GM12878 (cell line): ENCODE measurements around the gene ASGR1. TPM values are rescaled to one million over a fixed set of nuclear protein-coding genes. Genes with fewer than 3 reads are reported as not detected.
"Not testable (repeated sequence)": the region's sequence is repeated elsewhere in the genome, so short reads cannot be mapped to it uniquely, and the experiment has no call there.

Experiments
- ATAC-seq: fragments of 200-7000 bp; cut with Tn5 transposase; 3 replicates; pipeline ENCODE4 v1.9.1; 2020; ENCODE audit warnings: mild to moderate bottlenecking, moderate library complexity
- BruUV-seq: library from RNA; stranded (reverse); fragments of 400-500 nt; replicated peaks from 2 replicates; lab custom pipeline; 2021; lab: Mats Ljungman, UMichigan
- CTCF ChIA-PET: fragments of 300-600 bp; sonication (Branson Sonifier 250); formaldehyde crosslinking; extraction: SDS; loops from one replicate; lab custom pipeline; 2021; ENCODE audit warnings: inconsistent platforms; lab: Yijun Ruan, JAX
- POLR2A ChIA-PET: fragments of 350-600 bp; formaldehyde crosslinking; extraction: SDS; loops from one replicate; lab custom pipeline; 2021; ENCODE audit warnings: inconsistent platforms; lab: Charles Lee
- RAD21 ChIA-PET: fragments of 300-600 bp; sonication (Branson Sonifier 250); formaldehyde crosslinking; loops from one replicate; lab custom pipeline; 2023; ENCODE audit warnings: antibody characterized with exemption; ENCODE audit not compliant: unreplicated experiment; lab: Charles Lee
- SMC1A ChIA-PET: fragments of 300-600 bp; sonication (Branson Sonifier 250); formaldehyde crosslinking; loops from one replicate; lab custom pipeline; 2023; ENCODE audit not compliant: unreplicated experiment, uncharacterized antibody; lab: Charles Lee
- DNase-seq: peaks from one replicate; pipeline ENCODE4 v3.0.0-alpha.2; 2011; ENCODE audit warnings: low read depth, low spot score
- FAIRE-seq: peaks from 3 replicates; lab custom pipeline; 2011; peaks lifted over from hg19 to GRCh38; lab: Jason Lieb, UNC
- H2AFZ ChIP-seq: 2 replicates; pipeline ENCODE4 v1.6.0; 2011; ENCODE audit warnings: low read depth, low read length, control low read depth; ENCODE audit not compliant: control insufficient read depth
- H3K27ac ChIP-seq: 2 replicates; pipeline ENCODE4 v1.5.1; 2011; ENCODE audit warnings: control low read depth; ENCODE audit not compliant: control insufficient read depth, insufficient read depth
- H3K27me3 ChIP-seq, 2 experiments: replicated peaks in 1 of 2; 2 replicates each; pipeline versions ENCODE4 v1.6.0 to v1.6.1; 2011; ENCODE audit warnings: low read length in 1 of 2; ENCODE audit not compliant: control insufficient read depth in 2 of 2, insufficient read depth in 2 of 2
- H3K36me3 ChIP-seq, 2 experiments: 2 replicates each; pipeline ENCODE4 v1.5.1; 2011; ENCODE audit warnings: low read length in 1 of 2; ENCODE audit not compliant: control insufficient read depth in 2 of 2, insufficient read depth in 2 of 2
- H3K4me1 ChIP-seq: 2 replicates; pipeline ENCODE4 v1.6.1; 2011; ENCODE audit warnings: mild to moderate bottlenecking, low read length, moderate library complexity, mixed read lengths; ENCODE audit not compliant: control insufficient read depth, insufficient read depth
- H3K4me2 ChIP-seq: 2 replicates; pipeline ENCODE4 v1.6.0; 2011; ENCODE audit warnings: control low read depth; ENCODE audit not compliant: control insufficient read depth, insufficient read depth
- H3K4me3 ChIP-seq: fragments of 200-600 bp; sonication (generic); 2 replicates; pipeline ENCODE4 v1.5.1; 2016
- H3K79me2 ChIP-seq: 2 replicates; pipeline ENCODE4 v1.6.0; 2011; ENCODE audit warnings: low read length; ENCODE audit not compliant: control insufficient read depth, insufficient read depth
- H3K9ac ChIP-seq: 2 replicates; pipeline ENCODE4 v1.8.0; 2011; ENCODE audit warnings: low read length, control low read depth, mixed read lengths; ENCODE audit not compliant: control insufficient read depth, insufficient read depth
- H3K9me3 ChIP-seq: replicated peaks from 3 replicates; pipeline ENCODE4 v1.5.1; 2011; ENCODE audit warnings: mild to moderate bottlenecking, low read length; ENCODE audit not compliant: control insufficient read depth, insufficient read depth
- H4K20me1 ChIP-seq: 2 replicates; pipeline ENCODE4 v1.6.0; 2011; ENCODE audit not compliant: control insufficient read depth, insufficient read depth
- ATF7 ChIP-seq: fragments of 450-650 bp; IDR thresholded peaks from 2 replicates; pipeline ENCODE4 v1.6.1; 2016; ENCODE audit warnings: low read depth, mild to moderate bottlenecking
- ZBED1 ChIP-seq: IDR thresholded peaks from 2 replicates; pipeline ENCODE4 v1.6.1; 2016; ENCODE audit warnings: borderline replicate concordance
- WGBS: methylation state at CpG from one replicate; pipeline ENCODE4 v1.1.6; 2016; ENCODE audit warnings: low lambda C conversion rate; ENCODE audit not compliant: insufficient replicate concordance, insufficient coverage; ENCODE audit errors: missing lambda C conversion rate; 5-methylcytosine and 5-hydroxymethylcytosine counted together
- in situ Hi-C: fragments of 300-500 bp; cut with MboI; formaldehyde crosslinking; loops from 9 replicates; pipeline ENCODE4 v1.14.3; 2018; ENCODE audit warnings: mixed read lengths
- intact Hi-C: fragments of 100-400 bp; cut with micrococcal nuclease; formaldehyde crosslinking; loops from one replicate; pipeline ENCODE4 v1.14.2; 2022; ENCODE audit not compliant: unreplicated experiment
- polyA plus RNA-seq, 11 experiments: library from polyadenylated mRNA; depleted of rRNA in 4 of 11; unstranded in 6 of 11; stranded (reverse) in 5 of 11; fragments of >200 nt; fragmentation: Nextera tagmentation in 4 of 11; fragmentation: Illumina TruSeq in 1 of 11; extraction: Ambion mirVana in 4 of 11; extraction: Trizol in 1 of 11; gene quantifications; 1 replicate in 1 of 11; 2 replicates in 10 of 11; pipeline versions ENCODE4 v1.2.1 to v1.2.3, GENCODE V29; 2011 to 2016; ENCODE audit warnings: inconsistent platforms in 2 of 11, missing spikeins in 2 of 11, low read depth in 1 of 11
- total RNA-seq, 4 experiments: library from RNA; depleted of rRNA in 3 of 4; stranded (reverse); fragments of >200 nt in 3 of 4; fragmentation: Illumina TruSeq in 1 of 4; extraction: Trizol in 1 of 4; gene quantifications; 2 replicates each; pipeline versions ENCODE4 v1.2.1 to v1.2.3, GENCODE V29; 2013 to 2021
- TF ChIP-seq, protein P1 (sequence below): fragments of 450-650 bp; IDR thresholded peaks from 2 replicates; pipeline ENCODE4 v1.6.1; 2017; ENCODE audit warnings: antibody characterized with exemption, mild to moderate bottlenecking, moderate library complexity

The ASGR1 gene
- total and polyA plus RNA-seq, 10 of the 15 experiments (the other 5 are each of a cell fraction or from before 2014, with no cell fraction given): 0.06 to 0.34 (median 0.14) TPM; not detected in 6

GRCh38 chr17:7173687-7174602, 5.2 kb downstream of the ASGR1 start (continued):
- TF ChIP-seq, protein P1, sequence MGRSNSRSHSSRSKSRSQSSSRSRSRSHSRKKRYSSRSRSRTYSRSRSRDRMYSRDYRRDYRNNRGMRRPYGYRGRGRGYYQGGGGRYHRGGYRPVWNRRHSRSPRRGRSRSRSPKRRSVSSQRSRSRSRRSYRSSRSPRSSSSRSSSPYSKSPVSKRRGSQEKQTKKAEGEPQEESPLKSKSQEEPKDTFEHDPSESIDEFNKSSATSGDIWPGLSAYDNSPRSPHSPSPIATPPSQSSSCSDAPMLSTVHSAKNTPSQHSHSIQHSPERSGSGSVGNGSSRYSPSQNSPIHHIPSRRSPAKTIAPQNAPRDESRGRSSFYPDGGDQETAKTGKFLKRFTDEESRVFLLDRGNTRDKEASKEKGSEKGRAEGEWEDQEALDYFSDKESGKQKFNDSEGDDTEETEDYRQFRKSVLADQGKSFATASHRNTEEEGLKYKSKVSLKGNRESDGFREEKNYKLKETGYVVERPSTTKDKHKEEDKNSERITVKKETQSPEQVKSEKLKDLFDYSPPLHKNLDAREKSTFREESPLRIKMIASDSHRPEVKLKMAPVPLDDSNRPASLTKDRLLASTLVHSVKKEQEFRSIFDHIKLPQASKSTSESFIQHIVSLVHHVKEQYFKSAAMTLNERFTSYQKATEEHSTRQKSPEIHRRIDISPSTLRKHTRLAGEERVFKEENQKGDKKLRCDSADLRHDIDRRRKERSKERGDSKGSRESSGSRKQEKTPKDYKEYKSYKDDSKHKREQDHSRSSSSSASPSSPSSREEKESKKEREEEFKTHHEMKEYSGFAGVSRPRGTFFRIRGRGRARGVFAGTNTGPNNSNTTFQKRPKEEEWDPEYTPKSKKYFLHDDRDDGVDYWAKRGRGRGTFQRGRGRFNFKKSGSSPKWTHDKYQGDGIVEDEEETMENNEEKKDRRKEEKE: no peak
- TF ChIP-seq ATF7 (no peak), ZBED1 (no peak)

GRCh38 chr17:7172522-7173191, 6.5 kb downstream of the ASGR1 start:
- H3K36me3 ChIP-seq, H3K79me2 ChIP-seq: not testable (repeated sequence)

DNA sequence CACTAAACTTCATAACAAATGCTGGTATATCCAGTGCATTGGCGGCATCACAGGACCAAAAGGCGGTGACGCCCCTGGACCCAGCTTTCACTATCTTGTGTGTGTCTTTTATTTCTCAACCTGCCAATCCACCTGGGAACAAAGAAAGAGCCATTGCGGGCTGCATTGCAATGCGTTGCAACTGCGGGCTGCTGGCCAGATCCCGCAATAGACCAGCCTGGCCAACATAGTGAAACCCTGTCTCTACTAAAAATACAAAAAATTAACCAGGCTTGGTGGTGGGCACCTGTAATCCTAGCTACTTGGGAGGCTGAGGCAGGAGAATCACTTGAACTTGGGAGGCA, 9.6 kb downstream of the ASGR1 start:
- ATAC-seq, BruUV-seq, H4K20me1 ChIP-seq, in situ Hi-C loops, H2AFZ ChIP-seq, H3K4me2 ChIP-seq, intact Hi-C loops, H3K4me3 ChIP-seq, SMC1A ChIA-PET, H3K4me1 ChIP-seq, H3K27ac ChIP-seq, POLR2A ChIA-PET, H3K9me3 ChIP-seq, H3K27me3 ChIP-seq, H3K36me3 ChIP-seq, CTCF ChIA-PET, FAIRE-seq, H3K79me2 ChIP-seq, H3K9ac ChIP-seq, DNase-seq: not testable (repeated sequence)
- 91% methylated on average over 7 of the region's 7 CpGs for WGBS
- RAD21 ChIA-PET: interaction anchor here (0.8 kb wide), 1 partner anchor 124 kb away, joined by 3 read pairs; no protein-coding TSS in a partner anchor

More at GRCh38 chr17:7172522-7173191, 6.5 kb downstream of the ASGR1 start:
- H3K27ac ChIP-seq, H3K4me2 ChIP-seq, BruUV-seq, FAIRE-seq, H2AFZ ChIP-seq, H3K4me3 ChIP-seq, H3K4me1 ChIP-seq, RAD21 ChIA-PET, H3K9ac ChIP-seq, H3K27me3 ChIP-seq, H3K9me3 ChIP-seq, POLR2A ChIA-PET, in situ Hi-C loops, ATAC-seq, H4K20me1 ChIP-seq, DNase-seq: not testable (repeated sequence)
- CTCF ChIA-PET: interaction anchor here (1.6 kb wide), 1 partner anchor 127 kb away, joined by 4 read pairs; no protein-coding TSS in a partner anchor
- SMC1A ChIA-PET: interaction anchor here (1.0 kb wide), 1 partner anchor 28 kb away, joined by 3 read pairs; no protein-coding TSS in a partner anchor
- intact Hi-C loops: loop anchor here (10.0 kb wide), 1 partner anchor 258 kb away; no protein-coding TSS in a partner anchor
- 57% methylated on average over 18 of the region's 18 CpGs for WGBS
